K562 (cell line): ENCODE results near the gene OAT. TPM values are rescaled to one million over a fixed set of nuclear protein-coding genes. Genes with fewer than 3 reads are reported as not detected.

Experiments
- KDM1A ChIP-seq, 2 experiments: fragments of 450-650 bp; IDR thresholded peaks; 2 replicates each; pipeline ENCODE4 v1.6.1; 2016; ENCODE audit warnings: mild to moderate bottlenecking in 2 of 2
- KDM4B ChIP-seq, 2 experiments: fragments of 450-650 bp in 1 of 2; sonication (generic) in 1 of 2; IDR thresholded peaks; 2 replicates each; pipeline ENCODE4 v1.6.1; 2016 to 2017; ENCODE audit warnings: borderline replicate concordance in 2 of 2, antibody characterized with exemption in 1 of 2, low read depth in 1 of 2, mild to moderate bottlenecking in 1 of 2
- U2AF2 ChIP-seq: fragments of 200-400 bp; formaldehyde crosslinking; optimal IDR thresholded peaks from 2 replicates; pipeline ENCODE3; 2017; ENCODE audit warnings: low read depth, mild to moderate bottlenecking, low read length
- ZFP36 ChIP-seq: fragments of 150-350 bp; IDR thresholded peaks from 2 replicates; pipeline ENCODE4 v1.6.1; 2018; ENCODE audit warnings: low read length, low read depth; ENCODE audit not compliant: partially characterized antibody
- ZZZ3 ChIP-seq: fragments of 450-650 bp; IDR thresholded peaks from 2 replicates; pipeline ENCODE4 v1.6.1; 2016; ENCODE audit warnings: antibody characterized with exemption, mild to moderate bottlenecking, moderate library complexity
- polyA plus RNA-seq, 8 experiments: library from polyadenylated mRNA; depleted of rRNA in 4 of 8; stranded (reverse) in 5 of 8; unstranded in 3 of 8; fragments of >200 nt; fragmentation: Nextera tagmentation in 2 of 8; fragmentation: Illumina TruSeq in 1 of 8; extraction: Ambion mirVana in 2 of 8; extraction: Trizol in 1 of 8; gene quantifications; 2 replicates each; pipeline versions ENCODE4 v1.2.1 to v1.2.3, GENCODE V29; 2011 to 2014; ENCODE audit warnings: inconsistent platforms in 1 of 8, missing spikeins in 1 of 8
- total RNA-seq, 7 experiments: library from RNA; depleted of rRNA in 6 of 7; stranded (reverse); fragments of >200 nt in 6 of 7; fragmentation: Illumina TruSeq in 2 of 7; extraction: Trizol in 2 of 7; gene quantifications; 2 replicates each; pipeline versions ENCODE4 v1.2.1 to v1.2.3, GENCODE V29; 2011 to 2021; ENCODE audit warnings: low replicate concordance in 1 of 7
- TF ChIP-seq, protein P1 (sequence below): fragments of 200-600 bp; sonication (generic); IDR thresholded peaks from one replicate; pipeline ENCODE4 v1.6.1; 2012; ENCODE audit warnings: mild to moderate bottlenecking, low read depth, low read length, inconsistent platforms
- TF ChIP-seq, protein P2 (sequence below): sonication (generic); formaldehyde crosslinking; IDR thresholded peaks from 2 replicates; pipeline ENCODE4 v1.8.0; 2022; ENCODE audit warnings: missing genetic modification reagents, mild to moderate bottlenecking, borderline replicate concordance
- TF ChIP-seq, protein P3 (sequence below): sonication (generic); formaldehyde crosslinking; IDR thresholded peaks from 2 replicates; pipeline ENCODE4 v1.8.1; 2023; ENCODE audit warnings: mild to moderate bottlenecking, missing genetic modification reagents

OAT gene
- total and polyA plus RNA-seq, 9 of the 15 experiments (the other 6 are each of a cell fraction or from before 2014, with no cell fraction given), result 100 to 312 (median 163) TPM

DNA sequence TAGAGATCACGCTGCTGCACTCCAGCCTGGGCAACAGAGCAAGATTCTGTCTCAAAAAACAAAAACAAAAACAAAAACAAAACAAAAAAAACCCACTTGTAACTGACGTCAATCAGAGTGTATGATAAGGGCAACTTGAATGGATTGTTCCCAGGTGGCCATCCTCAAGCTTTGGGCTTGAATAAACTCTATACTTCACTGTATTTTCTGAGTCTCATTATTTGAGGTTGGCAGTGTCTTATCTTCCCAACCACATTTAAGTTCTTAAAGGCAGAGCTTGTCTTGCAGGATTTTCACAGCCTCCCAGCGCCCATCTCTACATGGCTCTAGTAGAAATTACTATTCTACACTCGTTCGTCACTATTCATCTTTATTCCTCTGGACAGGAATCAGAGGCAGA, 5.1 kb upstream of the OAT start (continued):
- TF ChIP-seq, protein P1, sequence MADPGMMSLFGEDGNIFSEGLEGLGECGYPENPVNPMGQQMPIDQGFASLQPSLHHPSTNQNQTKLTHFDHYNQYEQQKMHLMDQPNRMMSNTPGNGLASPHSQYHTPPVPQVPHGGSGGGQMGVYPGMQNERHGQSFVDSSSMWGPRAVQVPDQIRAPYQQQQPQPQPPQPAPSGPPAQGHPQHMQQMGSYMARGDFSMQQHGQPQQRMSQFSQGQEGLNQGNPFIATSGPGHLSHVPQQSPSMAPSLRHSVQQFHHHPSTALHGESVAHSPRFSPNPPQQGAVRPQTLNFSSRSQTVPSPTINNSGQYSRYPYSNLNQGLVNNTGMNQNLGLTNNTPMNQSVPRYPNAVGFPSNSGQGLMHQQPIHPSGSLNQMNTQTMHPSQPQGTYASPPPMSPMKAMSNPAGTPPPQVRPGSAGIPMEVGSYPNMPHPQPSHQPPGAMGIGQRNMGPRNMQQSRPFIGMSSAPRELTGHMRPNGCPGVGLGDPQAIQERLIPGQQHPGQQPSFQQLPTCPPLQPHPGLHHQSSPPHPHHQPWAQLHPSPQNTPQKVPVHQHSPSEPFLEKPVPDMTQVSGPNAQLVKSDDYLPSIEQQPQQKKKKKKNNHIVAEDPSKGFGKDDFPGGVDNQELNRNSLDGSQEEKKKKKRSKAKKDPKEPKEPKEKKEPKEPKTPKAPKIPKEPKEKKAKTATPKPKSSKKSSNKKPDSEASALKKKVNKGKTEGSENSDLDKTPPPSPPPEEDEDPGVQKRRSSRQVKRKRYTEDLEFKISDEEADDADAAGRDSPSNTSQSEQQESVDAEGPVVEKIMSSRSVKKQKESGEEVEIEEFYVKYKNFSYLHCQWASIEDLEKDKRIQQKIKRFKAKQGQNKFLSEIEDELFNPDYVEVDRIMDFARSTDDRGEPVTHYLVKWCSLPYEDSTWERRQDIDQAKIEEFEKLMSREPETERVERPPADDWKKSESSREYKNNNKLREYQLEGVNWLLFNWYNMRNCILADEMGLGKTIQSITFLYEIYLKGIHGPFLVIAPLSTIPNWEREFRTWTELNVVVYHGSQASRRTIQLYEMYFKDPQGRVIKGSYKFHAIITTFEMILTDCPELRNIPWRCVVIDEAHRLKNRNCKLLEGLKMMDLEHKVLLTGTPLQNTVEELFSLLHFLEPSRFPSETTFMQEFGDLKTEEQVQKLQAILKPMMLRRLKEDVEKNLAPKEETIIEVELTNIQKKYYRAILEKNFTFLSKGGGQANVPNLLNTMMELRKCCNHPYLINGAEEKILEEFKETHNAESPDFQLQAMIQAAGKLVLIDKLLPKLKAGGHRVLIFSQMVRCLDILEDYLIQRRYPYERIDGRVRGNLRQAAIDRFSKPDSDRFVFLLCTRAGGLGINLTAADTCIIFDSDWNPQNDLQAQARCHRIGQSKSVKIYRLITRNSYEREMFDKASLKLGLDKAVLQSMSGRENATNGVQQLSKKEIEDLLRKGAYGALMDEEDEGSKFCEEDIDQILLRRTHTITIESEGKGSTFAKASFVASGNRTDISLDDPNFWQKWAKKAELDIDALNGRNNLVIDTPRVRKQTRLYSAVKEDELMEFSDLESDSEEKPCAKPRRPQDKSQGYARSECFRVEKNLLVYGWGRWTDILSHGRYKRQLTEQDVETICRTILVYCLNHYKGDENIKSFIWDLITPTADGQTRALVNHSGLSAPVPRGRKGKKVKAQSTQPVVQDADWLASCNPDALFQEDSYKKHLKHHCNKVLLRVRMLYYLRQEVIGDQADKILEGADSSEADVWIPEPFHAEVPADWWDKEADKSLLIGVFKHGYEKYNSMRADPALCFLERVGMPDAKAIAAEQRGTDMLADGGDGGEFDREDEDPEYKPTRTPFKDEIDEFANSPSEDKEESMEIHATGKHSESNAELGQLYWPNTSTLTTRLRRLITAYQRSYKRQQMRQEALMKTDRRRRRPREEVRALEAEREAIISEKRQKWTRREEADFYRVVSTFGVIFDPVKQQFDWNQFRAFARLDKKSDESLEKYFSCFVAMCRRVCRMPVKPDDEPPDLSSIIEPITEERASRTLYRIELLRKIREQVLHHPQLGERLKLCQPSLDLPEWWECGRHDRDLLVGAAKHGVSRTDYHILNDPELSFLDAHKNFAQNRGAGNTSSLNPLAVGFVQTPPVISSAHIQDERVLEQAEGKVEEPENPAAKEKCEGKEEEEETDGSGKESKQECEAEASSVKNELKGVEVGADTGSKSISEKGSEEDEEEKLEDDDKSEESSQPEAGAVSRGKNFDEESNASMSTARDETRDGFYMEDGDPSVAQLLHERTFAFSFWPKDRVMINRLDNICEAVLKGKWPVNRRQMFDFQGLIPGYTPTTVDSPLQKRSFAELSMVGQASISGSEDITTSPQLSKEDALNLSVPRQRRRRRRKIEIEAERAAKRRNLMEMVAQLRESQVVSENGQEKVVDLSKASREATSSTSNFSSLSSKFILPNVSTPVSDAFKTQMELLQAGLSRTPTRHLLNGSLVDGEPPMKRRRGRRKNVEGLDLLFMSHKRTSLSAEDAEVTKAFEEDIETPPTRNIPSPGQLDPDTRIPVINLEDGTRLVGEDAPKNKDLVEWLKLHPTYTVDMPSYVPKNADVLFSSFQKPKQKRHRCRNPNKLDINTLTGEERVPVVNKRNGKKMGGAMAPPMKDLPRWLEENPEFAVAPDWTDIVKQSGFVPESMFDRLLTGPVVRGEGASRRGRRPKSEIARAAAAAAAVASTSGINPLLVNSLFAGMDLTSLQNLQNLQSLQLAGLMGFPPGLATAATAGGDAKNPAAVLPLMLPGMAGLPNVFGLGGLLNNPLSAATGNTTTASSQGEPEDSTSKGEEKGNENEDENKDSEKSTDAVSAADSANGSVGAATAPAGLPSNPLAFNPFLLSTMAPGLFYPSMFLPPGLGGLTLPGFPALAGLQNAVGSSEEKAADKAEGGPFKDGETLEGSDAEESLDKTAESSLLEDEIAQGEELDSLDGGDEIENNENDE, result no peak
- TF ChIP-seq U2AF2, result no peak
- TF ChIP-seq, protein P2, sequence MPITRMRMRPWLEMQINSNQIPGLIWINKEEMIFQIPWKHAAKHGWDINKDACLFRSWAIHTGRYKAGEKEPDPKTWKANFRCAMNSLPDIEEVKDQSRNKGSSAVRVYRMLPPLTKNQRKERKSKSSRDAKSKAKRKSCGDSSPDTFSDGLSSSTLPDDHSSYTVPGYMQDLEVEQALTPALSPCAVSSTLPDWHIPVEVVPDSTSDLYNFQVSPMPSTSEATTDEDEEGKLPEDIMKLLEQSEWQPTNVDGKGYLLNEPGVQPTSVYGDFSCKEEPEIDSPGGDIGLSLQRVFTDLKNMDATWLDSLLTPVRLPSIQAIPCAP (CRISPR knock-in tag), result no peak
- TF ChIP-seq KDM1A (IDR thresholded peaks at IDR 0.05), result peak; percentile 48 to 55
- TF ChIP-seq ZFP36, result no peak
- no peak for TF ChIP-seq ZZZ3
- TF ChIP-seq, protein P3, sequence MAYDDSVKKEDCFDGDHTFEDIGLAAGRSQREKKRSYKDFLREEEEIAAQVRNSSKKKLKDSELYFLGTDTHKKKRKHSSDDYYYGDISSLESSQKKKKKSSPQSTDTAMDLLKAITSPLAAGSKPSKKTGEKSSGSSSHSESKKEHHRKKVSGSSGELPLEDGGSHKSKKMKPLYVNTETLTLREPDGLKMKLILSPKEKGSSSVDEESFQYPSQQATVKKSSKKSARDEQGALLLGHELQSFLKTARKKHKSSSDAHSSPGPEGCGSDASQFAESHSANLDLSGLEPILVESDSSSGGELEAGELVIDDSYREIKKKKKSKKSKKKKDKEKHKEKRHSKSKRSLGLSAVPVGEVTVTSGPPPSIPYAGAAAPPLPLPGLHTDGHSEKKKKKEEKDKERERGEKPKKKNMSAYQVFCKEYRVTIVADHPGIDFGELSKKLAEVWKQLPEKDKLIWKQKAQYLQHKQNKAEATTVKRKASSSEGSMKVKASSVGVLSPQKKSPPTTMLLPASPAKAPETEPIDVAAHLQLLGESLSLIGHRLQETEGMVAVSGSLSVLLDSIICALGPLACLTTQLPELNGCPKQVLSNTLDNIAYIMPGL (CRISPR knock-in tag), result no peak
- no peak for TF ChIP-seq KDM4B (IDR thresholded peaks at IDR 0.05; ENCODE audit: borderline replicate concordance in 2 of 2, low read depth in 1 of 2)
